GM13976 (cell line): ENCODE results near the gene GDI1.

ENCODE experiments used
- DNase-seq: peaks from one replicate; pipeline ENCODE4 v3.0.0; 2012; ENCODE audit warnings: low spot score
- in situ Hi-C: fragments of 300-500 bp; cut with MboI; formaldehyde crosslinking; loops from one replicate; pipeline ENCODE4 v1.12.0; 2022; ENCODE audit warnings: low sequenced_read_pairs, mixed read lengths, inconsistent platforms; ENCODE audit not compliant: unreplicated experiment
- TF ChIP-seq, protein P1 (sequence below): IDR thresholded peaks from 2 replicates; pipeline ENCODE4 v1.5.1; 2012; ENCODE audit warnings: borderline replicate concordance, mild to moderate bottlenecking; ENCODE audit not compliant: insufficient read depth; ENCODE audit errors: extremely low read depth, missing control alignments, control extremely low read depth

The GDI1 gene

DNA sequence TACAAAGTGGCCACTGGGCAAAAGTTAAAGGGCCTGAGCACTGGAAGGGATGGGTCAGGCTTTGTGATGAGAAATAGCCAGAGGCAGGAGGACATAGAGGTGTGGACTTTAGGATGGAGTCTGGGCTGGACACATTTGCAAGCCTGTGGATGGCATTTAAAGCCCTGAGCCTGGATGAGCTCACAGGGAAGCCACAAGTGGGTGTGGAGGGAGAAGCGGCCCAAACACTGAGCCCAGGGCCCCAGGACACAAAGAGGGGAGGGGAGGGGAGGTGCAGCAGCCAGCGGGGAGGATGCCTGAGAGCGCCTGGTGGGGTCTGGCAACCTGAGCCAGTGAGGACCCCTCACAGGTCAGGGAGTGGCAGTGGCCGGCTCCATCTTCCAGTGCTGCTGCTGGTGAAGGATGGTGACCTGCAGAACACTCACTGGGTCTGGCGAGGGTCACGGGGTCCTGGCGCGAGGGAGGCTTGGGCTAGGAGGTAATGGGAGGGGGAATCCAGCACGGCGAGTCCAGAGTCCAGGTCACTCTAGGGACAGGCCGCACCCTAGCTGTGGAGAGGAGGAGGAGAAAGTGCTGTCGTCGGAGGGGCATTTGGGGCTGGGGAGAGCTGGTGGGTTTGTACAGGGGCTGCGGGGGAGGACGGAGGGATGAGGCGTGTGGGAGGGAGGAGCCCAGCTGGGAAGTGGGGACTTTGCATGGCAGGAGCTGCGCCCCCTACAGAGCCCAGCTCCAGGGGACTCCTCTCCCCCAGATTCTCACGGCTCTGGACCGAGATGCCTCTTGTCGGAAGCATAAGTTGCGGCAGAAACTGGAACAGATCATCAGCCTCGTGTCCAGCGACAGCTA, 35.1 kb downstream of the GDI1 start:
- DNase-seq = no peak

DNA sequence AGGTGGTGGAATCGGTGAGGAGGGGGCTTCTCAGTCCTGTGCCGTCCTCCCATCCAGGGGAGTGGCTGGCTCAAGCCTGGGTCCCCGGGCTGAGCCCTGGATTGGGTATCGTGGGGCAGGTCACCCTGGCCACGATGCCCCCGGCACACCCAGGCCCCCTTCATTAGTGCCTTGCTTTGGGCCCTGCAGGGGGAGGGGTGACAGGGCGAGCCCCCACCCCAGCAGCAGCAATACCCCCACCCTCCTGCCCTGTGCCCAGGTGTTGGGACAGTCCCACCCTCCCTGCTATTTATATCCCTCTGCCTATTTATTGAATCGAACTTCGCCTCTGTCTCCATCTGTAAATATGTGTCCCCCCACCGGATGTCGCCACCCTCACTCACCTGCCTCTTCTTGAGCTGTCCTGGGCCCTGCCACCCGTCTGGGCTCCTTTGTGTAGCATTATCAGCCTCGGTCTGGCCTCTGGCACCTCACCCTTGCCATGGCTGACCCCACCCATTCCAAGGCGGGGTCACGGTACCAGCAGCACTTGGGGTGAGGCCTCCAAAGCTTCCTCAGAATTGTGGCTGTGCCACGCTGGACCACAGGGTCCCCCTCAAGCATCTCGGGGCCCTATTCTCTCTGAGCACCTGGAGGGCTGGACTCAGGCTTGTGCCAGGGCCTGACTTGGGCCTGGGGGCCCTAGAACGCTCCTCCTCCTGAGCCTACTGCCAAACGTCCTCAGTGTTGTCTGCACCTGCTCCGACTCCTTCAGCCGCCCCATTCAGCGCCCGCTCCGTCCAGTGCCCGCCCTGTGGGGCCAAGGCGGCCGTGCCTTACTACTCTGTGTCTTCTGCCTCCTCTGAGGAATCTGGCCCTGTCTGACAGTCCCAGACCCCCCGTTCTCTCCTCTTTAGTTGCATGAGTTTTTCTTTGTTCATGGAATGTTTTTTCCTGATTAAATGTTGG, 36.0 kb downstream of the GDI1 start:
- TF ChIP-seq, protein P1, sequence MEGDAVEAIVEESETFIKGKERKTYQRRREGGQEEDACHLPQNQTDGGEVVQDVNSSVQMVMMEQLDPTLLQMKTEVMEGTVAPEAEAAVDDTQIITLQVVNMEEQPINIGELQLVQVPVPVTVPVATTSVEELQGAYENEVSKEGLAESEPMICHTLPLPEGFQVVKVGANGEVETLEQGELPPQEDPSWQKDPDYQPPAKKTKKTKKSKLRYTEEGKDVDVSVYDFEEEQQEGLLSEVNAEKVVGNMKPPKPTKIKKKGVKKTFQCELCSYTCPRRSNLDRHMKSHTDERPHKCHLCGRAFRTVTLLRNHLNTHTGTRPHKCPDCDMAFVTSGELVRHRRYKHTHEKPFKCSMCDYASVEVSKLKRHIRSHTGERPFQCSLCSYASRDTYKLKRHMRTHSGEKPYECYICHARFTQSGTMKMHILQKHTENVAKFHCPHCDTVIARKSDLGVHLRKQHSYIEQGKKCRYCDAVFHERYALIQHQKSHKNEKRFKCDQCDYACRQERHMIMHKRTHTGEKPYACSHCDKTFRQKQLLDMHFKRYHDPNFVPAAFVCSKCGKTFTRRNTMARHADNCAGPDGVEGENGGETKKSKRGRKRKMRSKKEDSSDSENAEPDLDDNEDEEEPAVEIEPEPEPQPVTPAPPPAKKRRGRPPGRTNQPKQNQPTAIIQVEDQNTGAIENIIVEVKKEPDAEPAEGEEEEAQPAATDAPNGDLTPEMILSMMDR = no peak
- in situ Hi-C loops = no loop called here
- no peak for DNase-seq

More for the DNA sequence above, 35.1 kb downstream of the GDI1 start:
- in situ Hi-C loops = no loop called here
- TF ChIP-seq, protein P1 = no peak

- TF ChIP-seq, protein P1 = no peak
- DNase-seq = no peak
These were observed 36.7 kb downstream of the GDI1 start for GRCh38 chrX:154473683-154474082.

DNA sequence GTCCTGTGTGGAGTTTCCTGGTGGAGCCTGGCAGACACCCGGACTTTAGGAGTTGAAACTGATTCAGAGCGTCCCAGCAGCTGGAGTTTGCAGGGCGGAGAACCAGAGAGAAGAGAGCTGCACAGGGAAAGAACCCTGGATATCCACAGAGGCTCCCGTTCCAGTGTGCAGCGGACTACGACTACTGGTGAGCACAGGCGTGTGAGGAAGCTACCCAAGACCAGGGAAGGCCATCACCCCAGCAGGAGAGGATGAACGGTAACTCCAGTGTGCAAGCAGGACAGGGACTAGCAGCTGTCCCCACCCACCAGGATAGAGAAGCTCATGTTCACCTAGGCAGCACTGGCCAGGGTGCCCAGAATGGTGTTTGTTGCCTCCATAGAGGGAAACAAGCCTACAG, 39.9 kb downstream of the GDI1 start:
- TF ChIP-seq, protein P1 = no peak
- in situ Hi-C loops = no loop called here
- no peak for DNase-seq

More at GRCh38 chrX:154473683-154474082, 36.7 kb downstream of the GDI1 start:
- in situ Hi-C loops = no loop called here

DNA sequence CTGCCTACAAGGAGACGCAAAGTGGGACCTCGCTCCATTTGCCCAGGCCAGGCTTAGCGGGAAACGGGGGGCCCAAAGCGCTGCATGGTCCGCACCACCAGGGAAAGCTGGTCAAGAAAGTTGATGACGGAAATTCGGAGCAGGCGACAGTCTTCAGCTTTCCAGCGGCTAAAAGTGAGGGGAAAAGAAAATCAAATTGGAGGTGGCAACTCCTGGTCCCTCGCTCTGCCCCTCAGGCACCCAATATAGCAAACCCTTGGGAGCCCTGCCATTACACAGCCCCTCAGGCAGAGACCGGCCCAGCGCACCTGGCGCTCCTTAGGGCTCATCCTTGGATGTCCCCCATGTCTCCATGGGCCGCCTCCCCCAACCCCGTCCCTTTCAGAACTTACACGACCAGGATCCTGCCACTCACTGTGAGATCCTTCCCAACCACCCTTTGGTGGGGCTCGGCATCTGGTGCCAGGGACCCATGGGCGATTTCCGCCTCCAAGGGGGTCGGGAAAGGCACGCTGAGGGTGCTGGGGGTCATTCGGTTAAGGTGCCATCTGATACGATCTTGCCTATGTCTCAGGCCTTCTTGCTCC, 41.0 kb downstream of the GDI1 start:
- TF ChIP-seq, protein P1 = no peak
- in situ Hi-C loops = no loop called here
- DNase-seq = no peak
